WTC11 (cell line): Measurements from ENCODE around the gene HERPUD2. TPM values are rescaled to one million over a fixed set of nuclear protein-coding genes. Genes with fewer than 3 reads are reported as not detected.

Experiments used
- ATAC-seq: fragments of 200-7000 bp; cut with Tn5 transposase; 2 replicates; pipeline ENCODE4 v1.10.0; 2021; ENCODE audit warnings: mild to moderate bottlenecking, moderate library complexity
- CTCF ChIA-PET: fragments of 300-600 bp; sonication (Branson Sonifier 250); formaldehyde crosslinking; loops from one replicate; lab custom pipeline; 2021; ENCODE audit warnings: antibody characterized with exemption; lab: Charles Lee
- POLR2A ChIA-PET: fragments of 350-600 bp; sonication (Branson Sonifier 250); formaldehyde crosslinking; loops from one replicate; lab custom pipeline; 2021; ENCODE audit warnings: antibody characterized with exemption; lab: Charles Lee
- DNase-seq: peaks from one replicate; pipeline ENCODE4 v3.0.0; 2021; ENCODE audit warnings: low spot score
- H3K27ac Mint-ChIP-seq: 2 replicates; pipeline ENCODE4 v1.8.0; 2021; ENCODE audit warnings: mixed read lengths
- H3K27me3 Mint-ChIP-seq: 2 replicates; pipeline ENCODE4 v1.8.0; 2021; ENCODE audit warnings: low read depth, mild to moderate bottlenecking, moderate library complexity, mixed read lengths
- H3K36me3 Mint-ChIP-seq: 2 replicates; pipeline ENCODE4 v1.8.0; 2021; ENCODE audit warnings: mixed read lengths
- H3K4me1 Mint-ChIP-seq: 2 replicates; pipeline ENCODE4 v1.8.0; 2022; ENCODE audit warnings: mixed read lengths
- H3K4me3 Mint-ChIP-seq: 2 replicates; pipeline ENCODE4 v1.8.0; 2021; ENCODE audit warnings: mild to moderate bottlenecking, moderate library complexity, mixed read lengths
- H3K9me3 Mint-ChIP-seq: 2 replicates; pipeline ENCODE4 v1.8.0; 2021; ENCODE audit warnings: mixed read lengths
- AR ChIP-seq: fragments of 250-450 bp; sonication (Bioruptor Pico); IDR thresholded peaks from 2 replicates; pipeline ENCODE4 v1.9.0; 2021; ENCODE audit warnings: mild to moderate bottlenecking
- ATF6 ChIP-seq: sonication (generic); formaldehyde crosslinking; IDR thresholded peaks from 2 replicates; pipeline ENCODE4 v1.8.1; 2023; ENCODE audit warnings: mild to moderate bottlenecking, missing genetic modification reagents
- CBFB ChIP-seq: sonication (generic); formaldehyde crosslinking; IDR thresholded peaks from 2 replicates; pipeline ENCODE4 v1.8.1; 2022; ENCODE audit warnings: mild to moderate bottlenecking, low read depth, missing genetic modification reagents
- E2F1 ChIP-seq: sonication (generic); formaldehyde crosslinking; IDR thresholded peaks from 2 replicates; pipeline ENCODE4 v1.8.0; 2022; ENCODE audit warnings: mild to moderate bottlenecking, missing genetic modification reagents
- GRHL2 ChIP-seq: fragments of 250-450 bp; sonication (Bioruptor Pico); IDR thresholded peaks from 2 replicates; pipeline ENCODE4 v1.8.0; 2022; ENCODE audit warnings: mild to moderate bottlenecking, moderate library complexity; ENCODE audit not compliant: insufficient replicate concordance, severe bottlenecking
- MYBL2 ChIP-seq: sonication (generic); formaldehyde crosslinking; IDR thresholded peaks from 2 replicates; pipeline ENCODE4 v1.8.1; 2023; ENCODE audit warnings: mild to moderate bottlenecking, moderate library complexity, missing genetic modification reagents
- NR1H2 ChIP-seq: sonication (generic); formaldehyde crosslinking; IDR thresholded peaks from 2 replicates; pipeline ENCODE4 v1.9.0; 2021; ENCODE audit warnings: mild to moderate bottlenecking, moderate library complexity, missing genetic modification reagents
- OVOL2 ChIP-seq: fragments of 250-450 bp; sonication (Bioruptor Pico); IDR thresholded peaks from 2 replicates; pipeline ENCODE4 v1.9.0; 2021; ENCODE audit warnings: mild to moderate bottlenecking, borderline replicate concordance
- SOX15 ChIP-seq: fragments of 250-450 bp; sonication (Bioruptor Pico); IDR thresholded peaks from 2 replicates; pipeline ENCODE4 v1.9.0; 2021; ENCODE audit warnings: mild to moderate bottlenecking
- TCF7 ChIP-seq: sonication (generic); formaldehyde crosslinking; IDR thresholded peaks from 2 replicates; pipeline ENCODE4 v1.8.0; 2022; ENCODE audit warnings: mild to moderate bottlenecking, low read depth, missing genetic modification reagents, moderate library complexity
- ZBTB21 ChIP-seq: sonication (generic); formaldehyde crosslinking; IDR thresholded peaks from 2 replicates; pipeline ENCODE4 v1.8.1; 2023; ENCODE audit warnings: mild to moderate bottlenecking, missing genetic modification reagents, borderline replicate concordance
- ZBTB43 ChIP-seq: sonication (generic); formaldehyde crosslinking; IDR thresholded peaks from 2 replicates; pipeline ENCODE4 v1.8.1; 2023; ENCODE audit warnings: mild to moderate bottlenecking, missing genetic modification reagents
- ZNF232 ChIP-seq: sonication (generic); formaldehyde crosslinking; IDR thresholded peaks from 2 replicates; pipeline ENCODE4 v1.8.0; 2022; ENCODE audit warnings: mild to moderate bottlenecking, missing genetic modification reagents
- ZNF317 ChIP-seq: sonication (generic); formaldehyde crosslinking; IDR thresholded peaks from 2 replicates; pipeline ENCODE4 v1.8.1; 2023; ENCODE audit warnings: low read depth, mild to moderate bottlenecking, moderate library complexity, missing genetic modification reagents, borderline replicate concordance
- ZNF396 ChIP-seq: fragments of 250-450 bp; sonication (Bioruptor Pico); IDR thresholded peaks from 2 replicates; pipeline ENCODE4 v1.8.0; 2021; ENCODE audit warnings: mild to moderate bottlenecking, moderate library complexity, borderline replicate concordance
- ZNF416 ChIP-seq: fragments of 250-450 bp; sonication (Bioruptor Pico); IDR thresholded peaks from 2 replicates; pipeline ENCODE4 v1.9.0; 2021; ENCODE audit warnings: mild to moderate bottlenecking, inconsistent platforms
- ZNF532 ChIP-seq: fragments of 250-450 bp; sonication (Bioruptor Pico); IDR thresholded peaks from 2 replicates; pipeline ENCODE4 v1.9.0; 2021; ENCODE audit warnings: mild to moderate bottlenecking, borderline replicate concordance
- ZNF671 ChIP-seq: fragments of 250-450 bp; sonication (Bioruptor Pico); IDR thresholded peaks from 2 replicates; pipeline ENCODE4 v1.8.0; 2021; ENCODE audit warnings: mild to moderate bottlenecking
- ZSCAN18 ChIP-seq: fragments of 250-450 bp; sonication (Bioruptor Pico); IDR thresholded peaks from 2 replicates; pipeline ENCODE4 v2.1.2; 2022; ENCODE audit warnings: mild to moderate bottlenecking, moderate library complexity
- total RNA-seq: library from RNA; stranded (reverse); gene quantifications from 3 replicates; pipeline ENCODE4 v1.2.3, GENCODE V29; 2021

The HERPUD2 gene
- total RNA-seq, 1 experiment from 2014 or later, result 16.2 TPM

- TF ChIP-seq ZNF532, result no peak
These were observed 22.6 kb upstream of the HERPUD2 start (continued) for GRCh38 chr7:35717516-35717915.

- Mint-ChIP-seq H3K4me3 (no peak overlapping the region), H3K27me3 (no peaks in the 10 kb centered on the region), H3K9me3 (no peaks in the 10 kb centered on the region), H3K4me1 (0 out of 2 replicates have a peak, but pooled peaks cover 4% of the 10 kb centered on the region), H3K27ac (no peak overlapping the region), H3K36me3 (no peaks in the 10 kb centered on the region)
- DNase-seq (no peak), ATAC-seq (no peak)
- TF ChIP-seq SOX15 (CRISPR knock-in tag) (no peak), GRHL2 (CRISPR knock-in tag) (no peak), ZBTB43 (CRISPR knock-in tag) (no peak), CBFB (CRISPR knock-in tag) (no peak), ZNF396 (CRISPR knock-in tag) (no peak), E2F1 (CRISPR knock-in tag) (no peak), ZNF232 (CRISPR knock-in tag) (no peak), ATF6 (CRISPR knock-in tag) (no peak), MYBL2 (CRISPR knock-in tag) (no peak), ZNF317 (CRISPR knock-in tag) (no peak)
- ChIA-PET CTCF (no interaction called here), POLR2A (no interaction called here)
These were observed 22.1 kb upstream of the HERPUD2 start for GRCh38 chr7:35717013-35717412.

GRCh38 chr7:35716038-35716803, 21.3 kb upstream of the HERPUD2 start:
- no peak for ATAC-seq
- Mint-ChIP-seq H3K4me1 (0 out of 2 replicates have a peak, but pooled peaks cover 4% of the 10 kb centered on the region), H3K27ac (no peak overlapping the region), H3K9me3 (no peaks in the 10 kb centered on the region; the same call in 1 of the 2 replicates), H3K27me3 (no peaks in the 10 kb centered on the region; the same call in 1 of the 2 replicates), H3K36me3 (no peaks in the 10 kb centered on the region), H3K4me3 (no peak overlapping the region)
- no peak for DNase-seq
- CTCF ChIA-PET, result no interaction called here
- POLR2A ChIA-PET, result no interaction called here
- TF ChIP-seq TCF7 (CRISPR knock-in tag) (no peak), NR1H2 (CRISPR knock-in tag) (no peak), ZBTB21 (CRISPR knock-in tag) (no peak), AR (no peak), ZNF671 (no peak), ZSCAN18 (CRISPR knock-in tag) (no peak), OVOL2 (CRISPR knock-in tag) (no peak), ZNF416 (CRISPR knock-in tag) (no peak)
